Right renal cortex interstitium (tissue), 3 donors: ENCODE data around the gene LSAMP. TPM values are rescaled to one million over a fixed set of nuclear protein-coding genes. Genes with fewer than 3 reads are reported as not detected.
A peak's percentile ranks its signal among the peaks of the same experiment; 100 is the strongest.
"Not testable (repeated sequence)": the region's sequence is repeated elsewhere in the genome, so short reads cannot be mapped to it uniquely, and the experiment has no call there.

ENCODE experiments used
- DNase-seq, 3 donors: peaks; one replicate each; pipeline ENCODE4 v3.0.0-alpha.2; 2013; ENCODE audit warnings: low read depth in 3 of 3, low spot score in 2 of 3
- polyA plus RNA-seq, 3 donors: library from polyadenylated mRNA; unstranded; fragments of 120-200 nt; gene quantifications; one replicate each; pipeline ENCODE4 v1.2.1, GENCODE V29; 2013; ENCODE audit not compliant: insufficient read length in 3 of 3

Gene LSAMP
- polyA plus RNA-seq, 3 donors = 11.4 to 15.7 (median 12.8) TPM

DNA sequence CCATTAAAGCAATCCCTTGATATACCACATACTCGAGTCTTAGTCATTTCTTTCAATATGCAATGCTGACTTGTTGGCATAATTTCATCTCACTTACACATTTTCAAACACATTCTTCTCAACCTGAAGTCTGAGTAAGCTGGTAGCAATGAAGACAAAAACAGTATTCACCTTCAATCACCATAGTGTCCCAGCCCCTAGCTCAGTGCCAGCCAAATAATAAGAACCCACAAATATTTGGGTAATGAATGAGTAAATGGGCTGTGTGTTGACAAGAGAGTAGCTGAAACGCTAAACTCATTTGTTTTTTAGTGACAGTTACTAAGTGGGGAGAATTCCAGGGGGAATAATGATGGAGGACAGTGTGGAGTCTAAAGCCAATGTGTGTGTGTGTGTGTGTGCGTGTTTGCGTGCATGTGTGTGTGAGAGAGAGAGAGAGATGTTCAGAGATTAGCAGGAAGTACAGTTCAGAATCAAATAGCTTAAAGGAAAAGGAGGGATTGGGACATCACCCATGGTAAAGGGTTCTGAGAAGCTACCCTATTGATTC, 656.3 kb downstream of the LSAMP start:
- DNase-seq = no peak

DNA sequence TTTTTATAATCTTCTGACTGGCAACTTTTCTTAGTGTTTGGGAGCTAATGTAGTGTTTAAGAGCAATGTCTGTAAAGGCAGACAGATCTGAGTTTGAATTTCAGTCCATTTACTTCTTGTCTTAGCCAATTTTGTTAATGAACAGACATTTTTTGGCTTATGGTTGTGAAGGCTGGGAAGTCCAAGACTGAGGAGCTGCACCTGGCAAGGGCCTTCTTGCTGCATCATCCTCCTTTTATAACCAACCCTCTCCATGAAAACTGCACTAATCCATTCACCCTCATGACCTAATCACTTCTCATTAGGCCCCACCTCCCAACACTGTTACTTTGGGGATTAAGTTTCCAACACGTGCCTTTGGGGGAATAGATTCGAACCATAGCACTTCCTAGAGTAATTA, 657.5 kb downstream of the LSAMP start:
- DNase-seq = no peak

DNA sequence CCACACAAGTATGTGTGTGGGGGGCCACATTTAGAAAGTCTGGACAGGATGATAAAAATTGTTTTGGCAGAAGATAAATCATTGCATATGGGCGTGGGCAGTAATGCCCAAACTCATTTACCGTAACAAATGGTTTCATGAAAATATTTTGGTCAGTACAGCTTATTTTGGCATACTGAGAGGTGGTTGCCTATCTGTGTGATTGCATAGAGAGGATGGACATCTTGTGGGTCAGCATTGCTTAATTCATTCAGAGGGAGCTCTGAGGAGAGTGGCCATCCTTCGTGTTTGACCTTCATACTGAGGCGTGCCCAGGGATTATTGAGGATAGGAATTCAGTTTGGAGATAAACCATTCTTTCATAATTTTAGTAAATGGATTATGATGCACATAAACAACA, 659.5 kb downstream of the LSAMP start:
- no peak for DNase-seq

DNA sequence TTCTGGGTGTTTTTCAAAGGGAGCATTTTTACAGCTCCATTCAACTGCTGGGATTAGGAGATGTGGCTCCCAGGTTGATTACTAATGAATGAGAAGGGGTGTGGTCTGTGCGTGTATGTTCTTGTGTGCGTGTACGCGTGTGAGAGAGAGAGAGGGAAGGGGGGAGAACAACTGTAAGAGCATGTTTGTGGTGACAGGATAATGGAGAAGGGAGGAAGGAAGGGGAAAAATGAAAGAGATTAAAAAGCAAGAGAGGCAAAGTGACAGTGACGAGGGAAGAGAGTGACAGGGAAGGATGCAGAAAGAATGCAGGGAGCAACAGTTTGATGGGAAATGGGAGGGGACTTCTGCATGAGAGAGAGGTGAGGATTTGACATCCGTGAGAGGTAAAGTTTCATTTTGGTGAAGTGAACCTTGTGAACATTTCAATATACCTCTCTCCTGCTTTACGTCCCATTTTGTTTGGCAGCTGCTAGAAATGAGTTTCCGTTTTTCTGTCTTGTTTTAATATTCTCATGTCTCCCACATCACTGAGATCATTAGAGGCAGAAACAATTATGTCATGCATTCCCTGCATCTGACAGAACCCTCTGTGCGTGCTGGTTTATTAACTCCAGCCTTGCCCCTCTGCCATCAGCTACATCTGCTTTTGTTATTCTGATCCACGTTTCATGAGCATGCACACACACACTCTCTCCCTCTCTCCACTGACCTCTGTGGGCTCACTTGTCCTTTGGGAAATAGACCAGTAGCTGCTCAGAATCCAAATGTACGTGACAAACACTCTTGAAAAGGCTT, 660.3 kb downstream of the LSAMP start:
- peak in 1 of 3 donors; percentile 10 for DNase-seq

DNA sequence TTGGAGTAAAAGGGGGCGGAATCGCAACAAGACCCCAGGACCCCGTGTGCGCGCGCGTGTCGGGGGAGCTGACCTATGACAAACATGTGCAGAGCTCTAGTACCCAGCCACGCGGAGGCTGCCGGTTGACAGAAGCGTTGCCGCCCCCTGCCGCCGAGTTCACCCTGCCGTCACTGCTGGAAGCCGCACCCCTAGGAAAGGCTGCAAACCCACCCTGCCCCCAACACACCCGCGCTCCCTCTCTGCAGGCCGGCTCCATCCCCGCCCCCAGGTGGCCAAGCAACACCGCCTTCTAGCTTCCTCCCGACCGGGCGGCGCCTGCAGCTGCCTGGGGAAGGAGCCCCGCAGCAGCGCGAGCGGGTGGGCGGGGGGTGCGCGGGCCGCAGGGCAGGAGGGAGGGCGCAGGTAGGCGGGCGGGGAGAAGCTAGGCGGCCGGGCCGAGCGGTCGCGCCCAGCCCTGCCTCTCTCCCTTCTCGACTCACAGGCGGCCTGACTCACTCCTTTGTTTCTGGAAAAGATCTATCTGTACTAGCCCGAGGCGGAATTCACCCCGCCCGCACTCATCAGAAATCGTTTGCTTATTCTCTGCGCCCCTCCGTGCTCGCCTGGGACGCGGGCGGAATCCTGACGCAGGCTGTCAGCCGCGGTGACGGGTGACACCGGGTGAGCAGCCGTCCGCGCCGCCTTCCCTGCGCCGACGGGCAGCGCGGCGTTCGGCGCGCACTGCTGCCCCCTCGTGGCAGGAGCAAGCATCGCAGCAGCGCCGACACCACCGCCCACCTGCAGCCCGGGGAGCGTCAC, 661.1 kb downstream of the LSAMP start:
- DNase-seq = peak; percentile 76 to 86 (median 81)

DNA sequence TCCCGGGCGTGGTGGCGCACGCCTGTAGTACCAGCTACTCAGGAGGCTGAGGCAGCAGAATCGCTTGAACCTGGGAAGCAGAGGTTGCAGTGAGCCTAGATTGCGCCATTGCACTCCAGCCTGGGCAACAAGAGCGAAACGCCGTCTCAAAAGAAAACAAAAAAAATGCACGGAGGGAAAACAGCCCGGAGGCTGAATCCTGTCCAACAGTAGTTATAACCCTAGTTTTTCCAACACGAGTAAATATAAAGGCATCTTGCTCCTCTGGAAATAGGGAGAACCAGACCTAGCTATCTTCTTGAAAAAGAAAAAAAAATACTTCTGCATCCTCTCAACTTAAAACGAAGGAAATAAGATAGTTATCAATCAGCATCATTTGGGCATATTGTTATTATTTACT, 661.9 kb downstream of the LSAMP start:
- not testable (repeated sequence) for DNase-seq

DNA sequence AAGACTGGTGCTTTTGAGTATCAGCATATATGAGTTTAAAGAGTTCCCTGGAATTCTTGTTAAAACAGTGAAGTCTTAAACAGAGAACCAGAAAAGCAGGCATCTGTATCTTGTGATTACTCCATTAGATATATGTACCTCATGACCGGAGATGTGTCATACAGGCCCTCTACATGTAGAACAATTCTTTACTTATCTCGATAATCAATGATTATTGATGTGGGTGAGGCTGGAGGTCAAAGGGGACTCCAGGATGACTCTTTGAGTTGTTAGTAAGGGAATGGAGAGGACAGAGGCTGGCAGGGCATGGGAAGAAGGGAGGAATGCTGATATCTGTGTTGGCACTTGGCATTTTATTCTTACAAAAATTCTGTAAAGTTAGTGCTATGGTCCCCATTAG, 666.3 kb downstream of the LSAMP start:
- DNase-seq = no peak

DNA sequence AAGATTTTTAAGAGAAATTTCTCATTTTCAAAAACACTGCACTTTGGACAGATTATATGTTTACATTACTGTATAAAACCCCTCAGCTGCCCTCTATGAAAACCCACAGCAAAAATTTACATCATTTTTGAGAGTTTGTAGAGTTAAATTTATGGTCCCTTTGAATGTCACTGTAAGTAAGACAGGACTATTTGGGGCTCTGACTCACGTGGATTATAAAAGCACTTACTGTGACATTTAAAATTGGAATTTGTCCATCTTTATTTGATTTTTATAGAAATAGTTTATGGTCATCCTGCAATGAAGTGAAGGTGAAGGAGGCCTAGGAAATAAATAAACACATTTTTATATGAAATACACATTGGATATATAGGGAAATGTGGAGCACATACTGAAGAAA, 672.3 kb downstream of the LSAMP start:
- no peak for DNase-seq

DNA sequence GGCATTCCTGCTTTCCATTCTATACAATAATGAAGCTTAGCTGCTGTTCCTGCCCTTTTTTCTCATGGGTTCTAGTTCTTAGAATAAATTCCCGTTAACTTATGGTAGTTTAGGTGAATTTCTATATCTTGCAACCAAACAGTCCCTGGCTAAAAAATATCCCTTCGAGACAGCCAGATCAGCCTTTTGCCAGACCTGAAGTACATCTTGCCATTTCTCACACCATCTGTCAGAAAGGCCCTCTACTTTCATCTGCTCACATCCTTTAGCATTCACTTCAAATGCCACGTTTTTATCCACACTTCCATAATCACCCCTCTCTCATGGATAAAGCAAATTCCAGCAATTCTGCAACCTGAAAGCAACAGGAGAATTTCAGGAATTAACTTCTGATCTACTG, 676.6 kb downstream of the LSAMP start:
- no peak for DNase-seq

DNA sequence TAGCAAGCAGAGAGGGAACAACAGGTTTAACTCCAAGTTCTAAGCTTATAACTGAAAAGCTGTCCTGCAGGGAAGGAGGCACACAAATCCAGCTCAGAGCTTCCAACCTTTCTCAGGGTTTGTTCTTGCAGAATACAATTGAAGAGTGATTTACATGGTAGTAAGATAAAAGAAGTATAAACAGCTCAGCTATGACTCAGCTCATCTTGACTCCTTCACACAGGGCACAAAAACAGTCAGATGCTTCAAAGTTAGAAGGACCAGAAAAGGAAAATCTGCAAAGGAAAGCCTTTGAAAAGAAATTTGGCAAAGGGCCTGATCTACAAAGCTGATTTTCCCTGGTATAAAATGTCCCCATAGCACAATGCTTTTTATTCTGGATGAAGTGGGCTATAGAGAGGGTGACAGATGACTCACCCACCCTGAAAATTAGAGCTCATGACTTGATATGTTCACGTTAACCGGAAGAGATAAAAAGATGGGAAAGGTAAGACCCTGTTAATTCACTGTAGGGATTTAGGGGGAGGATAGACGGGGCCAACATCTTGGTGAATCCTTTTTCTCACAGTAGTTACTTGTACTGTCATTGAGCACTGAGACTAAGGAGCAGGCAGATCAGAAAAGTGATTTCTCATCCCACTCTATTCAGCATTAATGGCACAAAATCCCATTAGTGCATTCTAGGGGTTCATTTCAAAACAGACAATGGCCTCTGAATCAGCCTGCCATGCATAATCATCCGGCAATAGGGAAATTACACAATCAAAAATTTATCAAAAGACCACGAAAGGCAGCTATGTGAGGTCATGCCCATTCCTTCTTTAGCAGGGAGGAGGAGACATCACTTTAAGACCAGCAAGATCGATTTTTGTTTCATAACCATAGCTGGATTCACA, 678.5 kb downstream of the LSAMP start:
- no peak for DNase-seq

DNA sequence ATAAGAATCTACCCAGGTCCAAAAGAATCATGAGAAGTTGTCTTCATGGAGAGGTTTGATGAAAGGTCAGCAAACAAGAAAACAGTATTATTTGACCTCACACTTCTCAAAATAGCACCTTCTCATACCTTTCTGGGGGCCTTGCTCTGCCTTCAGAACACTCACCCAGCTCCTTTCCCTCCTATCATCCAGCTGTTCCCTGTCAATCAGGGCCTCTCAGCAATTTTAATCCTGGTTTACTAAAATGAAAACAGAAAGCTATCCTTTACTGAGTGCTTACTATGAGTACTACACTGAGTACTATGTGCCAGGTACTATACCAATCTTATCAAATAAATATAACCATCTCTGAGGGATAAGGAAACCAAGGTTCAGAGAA, 683.4 kb downstream of the LSAMP start:
- no peak for DNase-seq

DNA sequence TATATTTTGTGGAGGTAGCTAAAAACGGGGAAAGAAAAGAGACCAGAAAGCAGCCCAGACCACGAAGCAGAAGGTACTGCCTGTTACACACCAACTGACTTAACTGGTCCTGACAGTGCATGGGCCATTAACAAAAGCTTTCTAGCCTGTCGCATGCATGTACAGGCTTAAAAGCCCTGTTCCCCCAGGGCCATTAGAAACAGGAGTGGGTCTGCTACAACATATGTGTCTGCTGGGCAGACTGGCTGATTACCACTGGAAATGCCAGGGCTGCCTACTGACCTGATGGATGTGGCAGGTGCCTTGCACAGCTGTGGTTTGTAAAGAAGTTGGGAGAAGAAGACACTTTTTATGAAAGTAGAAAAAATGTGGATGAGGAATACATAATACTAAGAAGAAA, 684.6 kb downstream of the LSAMP start:
- DNase-seq = no peak

DNA sequence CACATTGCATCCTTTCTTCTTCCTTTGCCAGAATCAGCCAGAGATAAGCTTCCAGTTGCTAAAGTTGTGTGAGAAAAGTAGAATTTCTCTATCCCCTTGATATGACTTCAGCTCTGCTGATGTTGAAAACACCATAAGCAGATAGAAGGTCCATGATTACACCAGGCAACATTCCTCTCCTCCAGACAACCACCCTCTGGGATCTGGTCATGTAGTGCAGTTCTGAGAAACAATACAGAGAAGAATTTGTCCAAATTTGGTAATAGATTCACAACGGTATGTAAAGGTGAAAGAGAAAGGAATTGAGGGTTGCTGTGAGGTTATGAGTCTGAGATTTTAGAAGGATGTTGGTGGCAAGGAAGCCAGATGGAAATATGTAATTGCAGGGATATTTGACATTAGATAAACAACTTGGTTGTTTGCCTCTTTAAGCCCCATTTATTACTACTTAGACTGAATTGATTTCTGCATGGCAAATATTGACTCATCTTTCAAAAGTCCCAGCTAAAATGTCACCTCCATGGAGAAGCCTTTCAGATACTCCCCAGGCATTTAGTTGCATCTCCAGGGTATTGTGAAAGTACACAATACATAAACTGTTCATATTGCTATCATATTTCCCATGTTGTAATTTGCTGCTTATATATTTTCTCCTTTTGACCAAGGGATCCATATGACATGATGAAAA, 687.1 kb downstream of the LSAMP start:
- no peak for DNase-seq

DNA sequence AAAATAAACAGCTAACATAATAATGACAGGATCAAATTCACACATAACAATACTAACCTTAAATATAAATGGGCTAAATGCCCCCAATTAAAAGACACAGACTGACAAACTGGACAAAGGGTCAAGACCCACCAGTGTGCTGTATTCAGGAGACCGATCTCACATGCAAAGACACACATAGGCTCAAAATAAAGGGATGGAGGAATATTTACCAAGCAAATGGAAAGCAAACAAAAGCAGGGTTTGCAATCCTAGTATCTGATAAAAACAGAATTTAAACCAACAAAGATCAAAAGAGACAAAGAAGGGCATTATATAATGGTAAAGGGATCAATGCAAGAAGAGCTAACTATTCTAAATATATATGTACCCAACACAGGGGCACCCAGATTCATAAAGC, 692.3 kb downstream of the LSAMP start:
- DNase-seq = not testable (repeated sequence)
